SIG-M5 treated with dmso at 0.1 percent for 504 hours (cell line): Measurements from ENCODE around the gene LYVE1.

Experiments used
- DNase-seq: peaks from one replicate; lab custom pipeline; 2025; ENCODE audit not compliant: unreplicated experiment; lab: John Stamatoyannopoulos, UW

The LYVE1 gene

DNA sequence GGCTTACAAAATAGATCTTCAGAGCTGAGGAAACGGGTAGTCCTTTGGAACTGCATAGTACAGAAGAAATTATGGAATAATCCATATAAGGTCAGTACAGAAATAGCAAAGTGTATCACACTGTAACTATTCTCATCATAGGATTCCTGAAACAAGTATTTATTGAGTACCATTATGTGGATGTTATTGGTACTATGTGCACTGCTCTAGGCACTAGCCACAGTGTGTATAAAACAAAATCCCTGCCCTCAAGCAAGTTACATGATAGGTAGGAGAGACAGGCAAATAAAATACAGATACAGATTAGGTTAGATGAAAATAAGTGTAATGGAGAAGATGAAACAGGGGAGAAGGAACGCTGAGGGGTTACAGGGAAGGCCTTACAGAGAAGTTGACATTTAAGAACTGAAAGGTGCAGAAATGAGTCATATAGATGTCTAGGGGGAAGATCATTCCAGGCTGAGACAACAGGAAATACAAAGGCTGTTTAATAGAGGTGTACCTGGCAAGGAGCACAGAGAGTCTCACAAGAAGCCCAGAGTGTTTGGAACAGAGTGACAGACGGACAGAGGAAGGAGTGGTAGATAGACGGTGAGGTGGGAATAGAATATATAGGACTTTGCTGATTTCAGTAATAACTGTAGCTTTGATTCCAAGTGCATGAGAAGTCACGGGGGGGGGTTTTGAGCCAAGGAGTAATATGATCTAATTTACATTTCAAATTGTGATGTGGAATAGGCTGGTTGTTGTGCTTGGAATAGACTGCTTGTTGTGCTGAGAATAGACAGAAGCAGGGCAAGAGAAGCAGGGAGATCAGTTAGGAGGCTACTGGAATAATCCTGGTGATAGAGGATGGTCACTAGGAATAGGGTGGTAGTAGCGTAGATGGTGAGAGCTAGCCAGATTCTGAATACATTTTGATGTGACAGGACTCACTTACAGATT lies 41.2 kb downstream of the LYVE1 start:
- DNase-seq: no peak

DNA sequence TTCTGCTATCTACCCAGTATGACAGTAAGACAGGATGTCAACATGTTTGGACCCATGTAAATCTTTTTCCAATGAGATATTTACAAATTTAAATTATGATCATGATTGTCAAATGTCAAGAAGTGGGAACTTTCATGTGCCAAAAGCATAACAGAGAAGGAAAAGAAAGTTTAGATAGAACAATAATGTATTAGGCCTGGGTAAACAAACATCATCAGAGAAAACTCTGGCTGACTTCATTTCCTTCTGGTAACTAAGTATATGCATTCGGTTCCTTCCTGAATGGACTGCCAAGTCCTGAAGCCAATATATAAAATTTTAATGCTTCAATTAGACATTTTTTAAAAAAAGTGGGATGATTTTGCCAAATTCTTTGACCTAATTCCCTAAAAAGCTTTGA lies 44.0 kb downstream of the LYVE1 start:
- no peak for DNase-seq

DNA sequence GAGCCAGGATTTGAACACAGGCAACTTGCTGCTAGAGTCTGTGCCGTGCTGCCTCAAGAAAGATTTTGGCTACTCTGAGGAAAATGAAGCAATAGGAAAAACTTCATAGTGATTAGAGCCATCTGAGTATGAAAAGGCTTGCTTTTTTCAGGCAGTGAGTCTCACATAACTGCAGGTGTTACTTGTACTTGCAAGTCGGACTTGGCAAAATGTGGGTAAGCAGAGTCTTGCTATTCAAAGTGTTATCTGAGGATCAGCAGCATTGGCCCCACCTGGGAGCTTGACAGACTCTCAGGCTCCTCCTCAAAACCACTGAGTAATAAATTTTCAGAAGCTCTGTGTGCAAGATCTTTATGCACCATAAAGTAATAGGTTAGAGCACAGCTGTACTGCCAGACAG lies 45.5 kb downstream of the LYVE1 start:
- no peak for DNase-seq

DNA sequence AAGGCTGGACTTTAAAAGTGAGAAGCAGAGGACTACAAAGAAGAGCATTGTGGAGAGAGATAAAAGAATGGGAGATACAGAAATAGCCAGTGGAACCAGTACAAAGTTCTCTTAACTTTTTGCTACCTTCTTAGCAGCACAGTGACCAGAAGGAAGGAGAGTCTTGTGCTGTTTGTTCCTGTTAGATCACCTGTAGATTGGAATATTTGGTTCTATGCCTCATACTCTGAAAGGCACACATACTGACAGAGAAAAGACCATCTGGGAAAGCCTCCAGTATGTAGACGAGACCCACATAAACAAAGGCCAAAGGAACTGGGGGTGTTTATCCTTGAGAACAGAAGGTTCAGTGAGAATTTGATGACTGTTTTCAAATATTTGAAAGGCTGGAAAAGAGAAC lies 46.2 kb downstream of the LYVE1 start:
- no peak for DNase-seq

DNA sequence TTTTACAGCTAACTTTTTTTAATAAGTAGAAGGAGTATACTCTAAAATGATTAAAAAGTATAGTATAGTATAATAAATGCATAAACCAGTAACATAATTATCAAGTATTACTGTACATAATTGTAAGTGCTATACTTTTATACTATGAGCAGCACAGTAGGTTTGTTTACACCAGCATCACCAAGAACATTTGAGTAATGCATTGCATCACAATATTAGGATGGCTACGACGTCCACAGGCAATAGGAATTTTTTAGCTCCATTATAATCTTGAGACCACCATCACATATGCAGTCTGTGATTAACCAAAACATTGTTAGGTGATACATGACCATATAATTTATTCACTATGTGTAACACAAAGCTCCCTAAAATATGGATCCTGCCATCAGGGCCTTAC lies 47.9 kb downstream of the LYVE1 start:
- no peak for DNase-seq

DNA sequence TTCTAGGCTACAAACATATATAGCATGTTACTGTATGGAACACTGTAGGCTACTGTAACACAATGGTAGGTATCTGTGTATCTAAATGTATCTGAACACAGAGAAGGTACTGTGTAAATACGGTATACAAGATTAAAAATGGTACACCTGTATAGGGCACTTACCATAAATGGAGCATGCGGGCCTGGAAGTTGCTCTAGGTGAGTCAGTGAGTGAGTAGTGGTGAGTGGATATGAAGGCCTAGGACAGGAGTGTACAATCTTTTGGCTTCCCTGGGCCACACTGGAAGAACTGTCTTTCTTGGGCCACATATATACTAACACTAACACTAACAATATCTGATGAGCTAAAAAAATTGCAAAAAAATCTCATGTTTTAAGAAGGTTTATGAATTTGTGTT lies 48.8 kb downstream of the LYVE1 start:
- no peak for DNase-seq

DNA sequence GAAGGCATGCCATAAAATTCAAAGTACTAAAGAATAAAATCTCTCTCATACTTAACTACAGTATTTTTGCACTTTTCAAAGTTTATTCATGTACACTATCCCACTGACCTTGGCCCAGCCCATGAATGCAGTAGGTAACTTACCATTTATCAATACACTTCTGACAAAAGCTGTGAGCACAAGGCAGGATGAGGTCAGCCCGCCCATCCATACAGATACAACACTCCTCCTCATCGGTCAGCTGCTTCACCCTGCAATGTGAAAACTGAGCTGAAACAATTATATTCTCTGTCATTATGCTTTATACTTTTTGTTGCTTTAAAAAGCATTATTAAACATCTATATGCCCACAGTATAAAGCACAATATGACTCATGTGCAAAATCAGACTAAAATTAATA lies 49.6 kb downstream of the LYVE1 start:
- no peak for DNase-seq

DNA sequence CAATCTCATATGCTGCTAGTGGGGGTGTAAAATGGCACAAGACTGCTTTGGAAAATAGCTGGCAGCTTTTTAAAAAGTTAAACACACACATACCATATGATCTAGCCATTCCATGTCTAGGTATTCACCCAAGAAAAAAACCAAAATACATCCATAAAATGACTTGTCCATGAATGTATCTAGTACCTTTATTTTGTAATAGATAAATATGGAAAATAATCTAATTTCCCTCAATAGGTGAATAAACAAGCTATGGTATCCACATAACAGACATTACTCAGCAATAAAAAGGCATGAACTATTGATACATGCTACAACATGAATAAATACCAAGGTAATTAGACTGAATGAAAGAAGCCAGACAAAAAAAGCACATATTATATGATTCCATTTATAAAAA lies 50.3 kb downstream of the LYVE1 start:
- no peak for DNase-seq

DNA sequence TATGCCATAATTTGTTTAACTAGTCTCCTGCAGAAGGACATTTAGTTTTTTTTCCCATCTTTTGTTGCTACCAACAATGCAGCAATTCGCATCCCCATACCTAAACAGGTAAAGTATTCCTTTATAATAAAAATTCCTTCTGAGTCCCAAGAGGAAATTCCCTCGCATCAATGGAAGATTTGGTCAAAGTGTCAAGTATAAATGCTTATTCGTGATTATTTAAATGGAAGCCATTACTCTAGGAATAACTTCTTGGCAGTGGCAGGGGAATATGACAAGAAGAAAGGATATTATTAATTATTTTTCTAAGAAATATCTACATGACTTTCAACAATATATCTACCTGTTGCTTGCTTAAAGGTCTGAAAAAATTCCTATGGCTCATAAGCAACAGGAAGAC lies 53.0 kb downstream of the LYVE1 start:
- DNase-seq: no peak

DNA sequence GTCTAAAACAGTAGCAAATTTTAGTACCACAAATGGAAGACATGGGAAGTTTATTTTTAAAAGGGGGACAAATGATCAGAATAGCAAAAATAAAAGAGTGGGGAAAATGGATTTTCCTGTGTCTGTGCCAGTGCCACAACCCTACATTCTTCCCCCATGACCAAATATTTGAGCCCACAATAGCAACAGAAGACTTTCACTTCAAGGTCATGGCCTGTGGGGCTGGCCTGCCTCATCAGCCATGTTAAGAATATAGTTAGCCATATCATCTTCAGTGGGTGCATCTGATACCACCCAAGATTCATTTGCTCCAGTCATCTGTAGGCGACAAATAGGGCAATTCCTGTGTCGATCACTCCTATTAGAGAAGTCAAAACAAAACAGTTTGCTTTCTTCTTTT lies 53.8 kb downstream of the LYVE1 start:
- no peak for DNase-seq

DNA sequence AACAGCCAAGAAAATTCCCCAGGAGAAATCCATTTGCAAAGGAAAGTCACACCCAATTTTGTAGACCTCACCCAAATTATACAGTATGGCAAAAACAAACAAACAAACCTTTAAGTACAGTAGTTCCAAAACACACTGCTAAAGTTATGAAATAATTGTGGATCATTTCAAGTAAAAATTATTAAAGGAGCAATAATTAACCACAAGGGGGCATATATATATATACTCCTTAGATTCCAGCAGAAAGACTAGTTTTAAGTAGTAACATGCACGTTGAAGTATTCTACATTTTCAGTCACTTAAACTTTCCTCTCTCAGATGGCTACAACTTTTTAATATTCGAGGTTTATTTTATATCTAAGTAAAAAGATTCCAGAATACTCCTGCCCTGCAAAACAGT lies 54.3 kb downstream of the LYVE1 start:
- DNase-seq: no peak

DNA sequence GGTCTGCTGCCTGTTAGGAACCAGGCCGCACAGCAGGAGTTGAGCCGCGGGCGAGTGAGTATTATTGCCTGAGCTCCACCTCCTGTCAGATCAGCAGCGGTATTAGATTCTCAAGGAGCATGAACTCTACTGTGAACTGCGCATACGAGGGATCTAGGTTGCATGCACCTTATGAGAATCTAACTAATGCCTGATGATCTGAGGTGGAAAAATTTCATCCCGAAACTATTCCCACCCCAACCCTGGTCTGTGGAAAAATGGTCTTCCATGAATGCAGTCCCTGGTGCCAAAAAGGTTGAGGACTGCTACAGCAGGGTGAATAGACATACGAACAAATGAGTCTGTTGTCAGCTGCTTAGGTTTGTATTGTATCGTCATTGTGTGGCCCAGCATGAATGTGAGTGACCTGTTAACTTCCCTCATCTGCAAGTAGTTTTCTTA lies 57.3 kb downstream of the LYVE1 start:
- DNase-seq: no peak
